ENCODE results near the gene FAM240B.
A peak's percentile ranks its signal among the peaks of the same experiment; 100 is the strongest.

Gene FAM240B

DNA sequence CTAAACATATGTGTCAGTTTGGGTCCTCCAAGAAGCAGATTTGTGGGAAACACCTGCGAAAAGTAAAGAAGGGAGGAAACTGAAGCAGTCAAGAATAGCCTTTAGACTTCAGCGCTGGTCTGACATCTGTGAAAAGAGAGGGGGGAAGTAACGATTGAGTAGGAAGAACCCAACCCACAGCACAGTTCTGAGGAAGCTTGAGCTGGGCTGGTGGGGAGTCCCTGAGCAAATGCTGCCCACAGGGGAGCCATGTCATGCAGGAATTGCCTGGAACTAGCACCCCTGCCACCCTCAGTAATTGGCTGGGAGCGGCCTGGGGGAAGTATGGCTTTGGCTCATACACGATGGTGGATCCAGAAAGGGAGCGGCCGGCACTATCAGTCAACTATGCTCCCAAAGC lies 20.6 kb downstream of the FAM240B start:
- DNase-seq (ENCODE audit: low read depth): no peak

DNA sequence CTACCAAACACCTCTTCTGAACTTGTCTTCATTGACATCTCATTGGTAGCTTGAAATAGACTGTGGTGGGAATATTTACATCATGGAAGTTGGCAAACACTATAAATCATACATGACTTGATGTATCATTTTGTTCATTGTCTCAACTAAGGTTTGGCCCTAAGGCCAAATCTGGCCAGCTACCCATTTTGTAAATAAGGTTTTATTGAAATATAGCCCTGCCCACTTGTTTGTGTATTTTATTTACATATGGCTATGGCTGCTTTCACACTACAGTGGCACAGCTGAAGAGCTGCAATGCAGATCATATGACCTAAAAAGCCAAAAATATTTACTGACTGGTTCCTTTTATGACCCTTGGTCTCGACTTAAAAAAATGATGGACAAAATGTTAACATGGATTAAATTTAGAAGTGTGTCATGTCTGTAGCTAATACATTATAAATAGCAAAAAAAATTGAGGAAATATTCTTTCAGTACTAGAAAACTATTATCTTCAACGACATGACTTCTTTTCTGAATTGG lies 22.1 kb downstream of the FAM240B start:
- no peak for DNase-seq (ENCODE audit: low read depth)

DNA sequence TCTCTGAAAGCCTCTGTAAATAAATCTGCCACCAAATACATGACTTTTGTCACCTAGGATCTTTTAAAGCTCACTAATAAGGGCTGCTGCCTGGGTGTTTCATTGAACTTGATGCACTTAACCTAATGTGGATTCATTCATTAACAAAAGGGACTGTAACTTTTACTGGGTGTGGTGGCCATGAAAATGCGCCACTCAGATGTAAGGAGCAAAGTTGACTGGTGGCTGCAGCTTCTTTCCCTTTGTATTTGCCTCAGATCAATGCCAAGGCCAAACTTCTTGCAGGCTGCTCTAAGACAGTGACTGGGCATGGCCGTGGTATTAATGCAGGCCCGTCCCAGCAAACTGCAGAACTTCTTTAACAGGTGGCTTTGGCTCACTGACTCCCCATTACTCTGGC lies 22.9 kb downstream of the FAM240B start:
- no peak for DNase-seq (ENCODE audit: low read depth)

DNA sequence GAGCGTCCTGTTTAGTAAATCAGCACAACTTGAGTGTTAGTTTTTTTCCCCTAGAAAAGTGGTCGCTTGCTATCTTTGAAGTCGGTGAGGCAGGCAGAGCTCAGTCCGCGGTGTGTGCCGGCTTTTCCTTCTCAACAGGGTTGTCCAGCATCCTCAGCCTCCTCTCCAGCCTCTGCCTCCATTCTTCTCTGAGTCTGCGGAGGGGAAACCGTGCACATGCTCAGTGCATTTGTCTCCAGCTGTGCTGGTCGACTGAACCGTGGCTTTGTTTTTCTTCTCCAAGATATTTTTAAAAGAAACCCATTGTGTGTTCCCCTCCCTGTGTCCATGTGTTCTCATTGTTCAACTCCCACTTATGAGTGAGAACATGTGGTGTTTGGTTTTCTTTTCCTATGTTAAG lies 25.3 kb downstream of the FAM240B start:
- DNase-seq (ENCODE audit: low read depth): no peak

DNA sequence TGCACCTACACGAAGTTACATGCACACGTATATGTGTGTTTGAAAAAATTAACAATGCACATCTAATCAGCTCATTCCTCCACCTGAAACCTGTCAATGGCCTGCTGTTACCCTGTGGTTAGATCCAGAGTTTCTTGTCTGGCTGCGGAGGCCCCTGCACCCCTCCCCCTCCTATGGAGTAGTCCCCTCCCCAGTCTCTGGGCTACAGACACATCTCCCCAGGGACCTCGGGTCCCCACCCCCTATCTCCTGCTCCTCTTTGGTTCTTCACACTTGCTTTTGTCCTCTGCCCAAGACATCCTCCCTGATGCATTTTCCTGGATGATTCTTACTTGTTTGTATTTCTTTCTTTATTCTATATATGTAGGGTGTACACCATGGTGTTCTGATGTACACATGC lies 27.2 kb downstream of the FAM240B start:
- no peak for DNase-seq (ENCODE audit: low read depth)

DNA sequence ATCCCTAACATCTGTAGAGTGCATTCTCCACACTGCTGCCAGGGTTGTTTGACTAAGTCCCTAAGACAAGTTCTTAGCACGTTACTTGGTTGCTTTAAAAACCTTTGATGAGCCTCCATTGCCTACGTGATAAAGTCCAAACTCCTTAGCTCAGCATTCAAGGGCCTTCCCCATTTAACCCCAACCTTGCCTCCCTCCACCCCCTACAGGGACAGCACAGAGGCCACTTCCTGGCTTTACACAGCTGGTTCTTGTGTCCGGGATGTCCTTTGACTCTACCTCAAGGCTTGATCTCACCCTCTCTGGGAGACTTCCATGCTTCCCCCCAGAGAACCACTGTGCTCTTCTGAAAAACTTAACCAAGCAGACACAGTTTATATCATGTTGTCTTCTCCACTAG lies 29.4 kb downstream of the FAM240B start:
- DNase-seq (ENCODE audit: low read depth): no peak

DNA sequence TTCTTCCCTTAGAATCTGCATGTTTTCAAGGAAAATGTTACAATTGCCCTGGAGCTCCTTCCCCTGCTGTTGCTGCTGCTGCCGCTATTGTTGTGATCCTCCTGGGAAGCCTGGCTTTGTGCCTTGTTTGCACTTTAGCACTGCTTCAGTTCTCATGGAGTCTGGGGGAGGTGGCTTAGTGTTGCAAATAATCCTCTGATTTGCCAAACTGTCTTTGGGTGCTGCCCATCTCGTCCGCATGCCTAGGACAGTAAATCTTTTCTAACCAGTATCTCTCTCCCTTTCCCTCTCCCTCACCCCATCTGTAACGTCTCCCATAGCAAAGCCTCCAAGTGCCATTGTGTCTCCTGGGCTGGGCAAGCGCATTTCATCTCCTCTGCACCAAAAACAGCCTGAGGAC lies 30.3 kb downstream of the FAM240B start:
- peak; percentile 18 for DNase-seq (ENCODE audit: low read depth)

DNA sequence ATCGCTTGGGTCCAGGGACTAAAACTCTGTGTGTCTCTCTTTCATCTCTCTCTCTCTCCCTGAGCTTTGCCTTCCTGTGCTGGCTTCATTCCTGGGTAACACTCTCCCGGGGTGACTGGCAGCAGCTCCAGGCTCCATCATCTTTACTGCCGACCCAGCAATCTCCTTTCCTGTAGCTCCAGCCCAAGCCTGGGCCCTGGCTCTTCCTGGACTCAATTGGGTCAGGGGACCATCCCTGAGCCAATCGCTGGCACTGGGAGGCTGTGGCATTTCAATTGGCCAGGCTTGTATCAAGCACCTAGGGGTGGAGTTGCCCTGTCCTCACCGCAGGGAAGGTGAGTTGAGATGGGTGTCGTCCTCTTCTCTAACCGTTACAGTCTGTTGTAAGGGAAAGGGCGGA lies 31.9 kb downstream of the FAM240B start:
- DNase-seq (ENCODE audit: low read depth): no peak

DNA sequence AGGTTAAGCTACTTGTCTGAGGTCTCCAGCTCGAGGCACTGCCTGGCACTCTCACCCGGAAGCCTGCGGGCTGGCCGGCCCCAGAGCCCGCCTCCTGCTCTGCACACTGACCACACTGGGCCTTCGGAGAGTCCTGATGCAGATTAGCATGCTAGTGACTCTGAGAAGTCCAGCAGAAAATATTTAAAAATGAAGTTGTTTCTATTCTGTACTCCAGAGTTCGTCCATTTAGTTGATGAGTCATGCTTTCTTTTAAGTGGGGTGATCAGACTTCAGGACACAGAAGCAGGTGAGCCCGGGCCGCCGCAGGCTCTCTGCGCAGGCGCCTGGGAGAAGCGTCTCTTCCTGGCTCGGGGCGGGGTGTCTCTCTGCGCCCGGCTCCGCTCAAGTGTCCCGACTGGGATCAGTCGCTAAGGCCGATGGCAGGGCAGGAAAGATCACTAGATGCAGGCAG lies 32.5 kb downstream of the FAM240B start:
- DNase-seq (ENCODE audit: low read depth): peak; percentile 47

DNA sequence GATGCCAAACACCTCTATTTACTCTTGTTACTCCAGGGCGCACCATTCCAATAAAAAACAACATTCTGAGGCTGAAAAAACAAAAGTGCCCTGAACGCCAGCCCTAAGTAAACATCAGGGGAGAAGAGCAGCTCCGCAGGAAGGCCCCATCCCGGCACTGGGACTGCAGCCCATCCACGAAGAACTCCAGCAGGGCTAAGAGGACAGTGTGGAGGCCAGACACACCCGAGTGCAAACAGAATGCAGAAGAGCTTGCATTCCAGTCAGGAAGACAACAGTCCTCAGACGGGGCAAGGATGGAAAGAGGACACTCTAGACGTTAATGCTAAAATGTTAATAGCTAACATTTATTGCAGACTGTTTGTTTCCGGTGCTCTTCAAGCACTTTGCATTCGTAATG lies 33.0 kb downstream of the FAM240B start:
- no peak for DNase-seq (ENCODE audit: low read depth)

DNA sequence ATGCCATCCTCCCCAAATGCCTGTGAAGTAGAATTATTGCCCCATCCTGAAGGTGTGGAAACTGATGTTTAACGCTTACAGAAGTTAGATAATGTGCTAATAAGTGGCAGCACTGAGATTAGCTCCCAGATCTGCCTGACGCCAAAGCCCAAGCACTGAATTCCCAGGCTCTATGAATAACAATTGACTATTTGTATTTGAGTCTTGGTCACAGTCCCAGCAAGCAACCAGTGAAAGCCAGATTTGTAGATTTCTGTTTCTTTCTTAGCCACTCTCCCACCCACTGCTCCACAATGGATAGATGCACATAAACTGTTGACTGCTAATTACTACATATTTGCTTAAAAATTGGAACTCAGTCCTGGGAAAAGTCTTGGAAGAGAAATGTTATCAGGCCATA lies 34.4 kb downstream of the FAM240B start:
- DNase-seq (ENCODE audit: low read depth): no peak

DNA sequence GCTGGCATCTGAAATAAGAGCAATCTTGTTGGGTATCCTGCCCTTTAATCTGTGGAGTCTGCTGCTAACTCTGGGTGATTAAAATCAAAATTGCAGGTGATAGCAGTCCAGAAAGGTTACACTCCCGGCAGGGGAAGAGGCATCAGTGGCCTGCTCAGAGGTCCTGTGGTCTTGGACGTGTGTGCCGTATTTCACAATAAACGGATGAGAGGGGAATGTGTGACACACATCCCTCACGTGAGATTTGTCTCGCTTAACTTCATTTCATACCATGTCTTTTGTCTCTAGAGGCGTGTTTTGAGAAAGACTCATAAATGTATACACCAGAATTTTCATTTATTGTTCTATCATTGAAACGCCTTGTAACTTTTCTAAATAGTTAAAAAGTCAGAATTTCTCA lies 36.6 kb downstream of the FAM240B start:
- peak; percentile 41 for DNase-seq (ENCODE audit: low read depth)

DNA sequence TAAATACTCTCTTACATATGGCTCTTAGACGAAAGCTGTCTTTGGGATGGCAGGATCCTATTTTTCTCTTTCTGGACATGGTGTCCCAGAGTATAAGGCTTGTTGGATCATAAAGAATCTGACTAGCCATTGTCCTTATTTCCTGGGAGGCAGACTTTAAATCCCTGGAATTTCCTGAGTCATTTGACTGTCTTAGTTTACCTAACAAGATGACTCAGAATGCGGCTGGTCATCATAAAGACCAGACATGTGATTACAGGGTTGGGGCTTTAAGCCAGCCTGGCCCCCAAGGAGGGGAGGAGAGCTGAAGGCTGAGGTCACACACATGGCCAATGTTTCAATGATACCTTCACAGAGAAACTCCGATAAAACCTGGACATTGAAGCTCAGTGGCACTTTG lies 37.2 kb downstream of the FAM240B start:
- peak; percentile 95 for DNase-seq (ENCODE audit: low read depth)

DNA sequence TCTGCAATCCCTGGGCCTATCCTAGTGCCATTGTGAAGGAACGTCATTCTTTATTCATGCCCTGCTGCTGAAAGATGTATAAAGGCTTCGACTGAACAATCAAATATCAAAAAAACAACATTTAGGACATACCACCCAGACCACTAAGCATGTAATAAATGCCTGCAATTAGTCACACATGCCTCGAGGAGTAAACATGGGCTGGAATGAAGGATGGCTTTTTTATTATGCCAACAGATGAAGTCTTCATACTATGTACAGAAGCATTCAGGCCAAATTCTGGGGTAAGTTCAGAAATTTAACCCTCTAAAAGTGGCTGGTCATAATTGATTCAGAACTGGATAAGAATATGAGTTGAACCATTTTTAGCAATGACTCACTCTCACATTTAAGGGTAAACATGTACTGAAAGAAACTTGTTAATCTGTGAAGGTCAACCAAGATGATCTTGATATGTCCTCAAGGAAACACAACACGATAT lies 38.1 kb downstream of the FAM240B start:
- peak; percentile 90 for DNase-seq (ENCODE audit: low read depth)

DNA sequence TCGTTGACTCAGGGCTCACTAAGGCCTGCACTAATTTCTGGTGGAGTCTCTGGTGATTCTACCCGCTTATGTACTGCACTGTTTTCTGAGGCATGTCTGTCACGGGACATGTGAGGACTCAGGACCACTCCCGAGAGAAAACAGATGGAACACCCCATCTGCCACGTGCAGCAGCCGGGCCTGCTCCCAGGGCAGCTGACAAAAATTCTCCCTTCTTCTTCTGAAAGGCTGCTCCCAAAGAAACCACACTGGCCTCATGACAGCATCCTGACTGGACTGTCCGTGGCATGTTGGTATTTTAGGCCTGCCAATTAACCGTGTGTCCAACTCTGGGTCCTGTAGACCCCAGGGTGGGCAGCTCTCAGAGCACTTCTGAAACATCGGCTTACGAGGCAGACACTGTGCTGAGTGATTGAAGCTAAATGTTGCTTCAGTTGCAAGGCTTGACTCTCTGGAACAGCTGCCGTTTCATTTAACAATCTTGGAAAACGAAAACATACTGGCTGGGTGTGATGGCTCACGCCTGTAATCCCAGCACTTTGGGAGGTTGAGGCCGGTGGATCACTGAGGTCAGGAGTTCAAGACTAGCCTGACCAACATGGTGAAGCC lies 39.0 kb downstream of the FAM240B start:
- DNase-seq (ENCODE audit: low read depth): no peak

DNA sequence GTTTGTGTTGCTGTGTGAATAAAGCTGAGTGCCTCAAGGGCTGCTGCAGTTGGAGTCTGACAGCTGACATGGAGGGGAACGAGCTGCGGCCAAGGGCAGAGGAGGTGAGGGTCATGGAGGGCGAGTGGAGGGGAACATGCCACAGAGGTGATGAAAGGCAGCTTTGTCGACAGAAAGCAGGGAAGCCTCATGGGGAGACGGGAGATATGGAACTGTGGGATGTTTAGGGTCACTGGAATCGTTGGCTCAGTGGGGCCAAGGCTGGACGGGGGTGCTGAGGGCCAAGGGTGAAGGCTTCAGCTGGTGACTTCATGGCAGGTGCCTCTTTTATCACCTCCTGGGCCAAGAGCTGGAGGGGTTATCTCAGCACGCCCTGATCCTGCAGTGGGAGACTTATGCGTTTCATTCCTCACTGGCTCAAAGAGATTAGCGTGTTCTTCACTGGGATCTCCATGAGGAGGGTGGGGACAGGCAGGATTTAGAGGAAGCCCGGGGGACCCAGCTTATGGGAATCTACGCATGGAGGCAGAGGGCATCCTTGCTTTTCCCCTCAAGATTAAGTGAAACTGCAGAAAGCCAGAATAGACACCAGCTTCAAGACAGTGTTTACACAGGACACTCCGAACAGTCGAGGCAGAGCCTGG lies 42.2 kb downstream of the FAM240B start:
- no peak for DNase-seq (ENCODE audit: low read depth)

DNA sequence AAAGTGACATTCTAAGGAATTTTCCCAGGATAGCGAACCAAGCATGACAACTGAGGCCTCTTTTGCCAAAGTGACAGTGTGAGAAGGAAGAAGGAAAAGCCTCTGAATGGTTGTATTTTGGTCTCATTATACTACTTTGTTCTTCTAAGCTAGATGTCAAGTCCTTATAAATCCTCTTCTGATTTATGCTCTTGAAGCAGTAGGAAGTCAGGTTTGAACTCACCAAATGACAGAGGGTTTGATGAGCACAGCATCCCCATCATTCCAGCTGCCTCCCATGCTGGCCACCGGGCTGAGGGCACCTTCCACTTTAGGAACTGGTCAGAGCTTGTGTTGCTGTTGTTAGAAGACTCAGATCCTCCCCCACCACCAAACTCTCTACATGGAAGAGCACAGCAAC lies 44.1 kb downstream of the FAM240B start:
- DNase-seq (ENCODE audit: low read depth): no peak

DNA sequence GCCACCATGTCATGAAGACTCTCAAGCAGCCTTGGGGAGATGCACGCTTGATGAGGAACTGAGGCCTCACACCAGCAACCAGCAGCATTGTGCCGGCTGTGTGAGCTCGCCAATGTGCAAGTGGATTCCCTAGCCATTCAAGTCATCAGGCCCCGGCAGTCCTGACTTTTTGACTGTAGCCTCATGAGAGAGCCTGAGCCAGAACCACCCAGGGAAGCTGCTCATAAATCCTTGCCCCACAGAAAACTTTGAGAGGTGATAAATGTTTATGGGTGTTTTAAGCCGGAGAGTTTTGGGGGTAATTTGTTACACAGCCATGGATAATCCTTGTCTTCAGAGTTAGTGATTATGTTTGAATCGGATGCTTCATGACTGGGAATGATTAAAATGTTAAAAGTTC lies 44.7 kb downstream of the FAM240B start:
- DNase-seq (ENCODE audit: low read depth): no peak

DNA sequence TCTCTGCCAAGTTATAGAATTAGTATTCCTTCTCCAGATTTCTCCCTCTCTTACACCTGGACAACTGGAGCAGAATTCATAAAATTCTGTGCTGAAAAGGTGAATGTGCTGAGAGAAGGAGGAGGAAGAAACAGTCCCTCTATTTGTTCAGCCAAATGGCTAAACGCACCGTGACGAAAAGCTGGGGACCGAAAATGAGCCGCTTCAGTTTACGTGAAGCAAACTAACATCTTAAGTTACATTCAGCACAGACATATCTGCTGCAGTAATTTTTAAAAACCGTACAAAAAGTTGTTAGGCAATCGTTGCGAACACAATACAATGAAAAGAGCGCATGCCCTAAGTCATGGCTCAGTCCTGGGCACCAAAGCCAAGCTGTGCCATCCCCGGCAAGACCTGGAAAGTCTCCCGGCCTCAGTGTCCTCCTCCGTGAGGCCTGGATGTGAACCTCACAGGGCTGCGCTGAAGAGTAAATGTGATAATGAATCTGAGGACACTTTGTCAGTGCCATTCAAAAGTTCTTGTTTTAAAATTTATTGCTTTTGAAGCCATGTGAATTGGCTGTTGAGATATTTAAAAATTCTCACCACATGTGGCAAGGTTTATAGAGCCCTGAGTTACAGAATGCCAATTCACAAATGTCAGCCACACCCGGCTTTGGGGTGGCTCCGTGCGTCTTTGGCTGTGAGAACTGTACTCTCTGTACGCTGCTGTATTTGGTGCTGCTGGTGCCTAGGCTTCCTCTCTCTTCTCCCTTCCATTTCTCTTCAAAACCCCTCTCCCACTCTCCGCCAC lies 46.3 kb downstream of the FAM240B start:
- no peak for DNase-seq (ENCODE audit: low read depth)

DNA sequence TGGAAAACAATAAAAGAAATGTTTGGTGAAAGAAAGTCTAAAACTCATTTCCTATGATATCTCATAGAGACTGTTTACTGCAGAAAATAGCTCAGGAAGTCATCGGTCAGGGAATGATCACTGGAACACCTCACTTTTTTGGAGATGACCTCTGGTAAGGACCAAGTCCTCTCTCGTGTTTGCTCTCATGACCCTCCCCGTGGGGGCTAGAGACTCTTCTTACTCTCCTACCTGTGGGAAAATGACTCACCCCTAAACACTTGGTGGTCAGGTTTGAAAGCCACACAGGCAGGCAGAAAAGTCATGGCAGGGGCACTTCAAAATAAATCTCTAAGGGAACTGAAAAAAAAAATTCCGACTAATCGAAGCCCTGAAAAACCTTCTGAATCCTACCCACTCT lies 48.2 kb downstream of the FAM240B start:
- no peak for DNase-seq (ENCODE audit: low read depth)

DNA sequence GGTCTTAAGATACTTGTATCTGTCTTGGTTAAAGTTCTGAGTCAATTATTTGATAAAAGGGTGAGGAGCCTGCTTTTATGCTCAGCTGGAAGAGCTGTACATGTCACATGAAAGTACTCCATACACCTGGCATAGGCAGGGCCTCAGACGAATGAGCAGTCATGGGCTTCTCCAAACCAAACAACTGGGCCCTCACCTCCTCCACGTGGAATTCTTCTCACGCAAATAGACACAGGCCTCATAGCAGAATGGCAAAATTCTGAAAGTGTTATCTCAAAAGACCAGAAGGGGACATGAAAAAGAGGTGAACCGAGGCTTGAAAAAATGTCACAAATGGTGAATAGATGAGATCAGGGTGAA lies 48.6 kb downstream of the FAM240B start:
- no peak for DNase-seq (ENCODE audit: low read depth)

DNA sequence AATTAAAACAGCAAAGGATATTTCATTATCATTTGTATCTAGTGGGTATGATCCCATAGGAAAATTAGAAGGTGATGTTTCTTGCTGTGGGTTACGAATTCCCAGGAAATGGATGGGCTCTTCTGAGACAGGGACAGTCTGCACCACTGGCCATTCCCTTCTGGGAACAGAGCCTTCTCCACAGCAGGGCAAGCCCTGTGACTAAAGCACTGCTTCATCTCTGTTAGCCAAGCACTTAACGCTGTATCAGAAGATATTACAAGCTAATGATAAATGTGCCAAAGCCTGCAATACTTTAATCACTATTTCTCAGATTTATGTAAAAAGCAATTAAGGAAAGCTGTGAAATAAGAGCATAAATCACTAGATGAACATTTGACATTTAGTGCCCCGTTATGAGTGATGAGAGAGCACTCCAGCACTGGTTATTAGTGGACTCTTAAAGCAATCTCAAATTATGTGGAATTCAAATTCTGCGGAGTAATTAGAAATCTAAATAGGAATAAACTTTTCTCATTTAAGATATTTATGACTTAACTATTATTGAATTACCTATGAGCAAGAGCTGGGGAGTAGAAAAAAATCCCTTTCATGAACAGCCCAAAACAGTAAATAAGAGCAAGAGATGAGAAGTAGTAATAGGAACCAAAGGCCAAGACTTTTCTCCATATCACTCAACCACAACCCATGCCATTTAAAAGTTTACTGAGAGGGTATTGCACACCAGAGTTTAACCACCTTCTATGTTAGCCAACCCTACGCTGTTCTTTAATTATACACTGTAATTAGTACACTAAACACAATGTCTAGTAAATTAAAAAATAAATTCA lies 49.2 kb downstream of the FAM240B start:
- DNase-seq (ENCODE audit: low read depth): no peak
